CD8-positive, alpha-beta memory T cell (primary cell): Measurements from ENCODE around the gene SPATA25. TPM values are rescaled to one million over a fixed set of nuclear protein-coding genes. Genes with fewer than 3 reads are reported as not detected.

Experiments
- CTCF ChIA-PET: fragments of 350-600 bp; sonication (Branson Sonifier 250); formaldehyde crosslinking; loops from one replicate; lab custom pipeline; 2021; ENCODE audit warnings: antibody characterized with exemption; lab: Charles Lee
- POLR2A ChIA-PET: fragments of 350-600 bp; sonication (Branson Sonifier 250); formaldehyde crosslinking; loops from one replicate; lab custom pipeline; 2021; ENCODE audit warnings: antibody characterized with exemption; lab: Charles Lee
- DNase-seq, 5 donors: peaks; one replicate each; pipeline versions ENCODE4 v3.0.0 to v3.0.0-alpha.2; 2020 to 2022; ENCODE audit warnings: mixed read lengths in 1 of 5
- H3K27ac ChIP-seq: one replicate; pipeline ENCODE4 v1.7.0; 2013; ENCODE audit warnings: low read depth, mild to moderate bottlenecking, low read length, moderate library complexity
- H3K27me3 ChIP-seq: 2 replicates; pipeline ENCODE4 v1.7.0; 2013; ENCODE audit warnings: low read length, mild to moderate bottlenecking; ENCODE audit not compliant: insufficient read depth, poor library complexity, severe bottlenecking
- H3K36me3 ChIP-seq: 2 replicates; pipeline ENCODE4 v1.7.0; 2013; ENCODE audit warnings: mild to moderate bottlenecking, low read length, moderate library complexity; ENCODE audit not compliant: insufficient read depth
- H3K4me1 ChIP-seq: 2 replicates; pipeline ENCODE4 v1.7.0; 2013; ENCODE audit warnings: mild to moderate bottlenecking, low read length, moderate library complexity; ENCODE audit not compliant: insufficient read depth
- H3K4me3 ChIP-seq: 2 replicates; pipeline ENCODE4 v1.7.0; 2013; ENCODE audit warnings: mild to moderate bottlenecking, low read length
- H3K9me3 ChIP-seq: 2 replicates; pipeline ENCODE4 v1.7.0; 2013; ENCODE audit warnings: mild to moderate bottlenecking, low read length
- H3K27ac Mint-ChIP-seq, 8 donors: one replicate each; pipeline ENCODE4 v1.8.0; 2020 to 2021; ENCODE audit warnings: mixed read lengths in 8 of 8, mild to moderate bottlenecking in 6 of 8, inconsistent platforms in 3 of 8, moderate library complexity in 3 of 8
- H3K27me3 Mint-ChIP-seq, 2 donors: one replicate each; pipeline ENCODE4 v1.8.0; 2020 to 2021; ENCODE audit warnings: mixed read lengths in 2 of 2, mild to moderate bottlenecking in 1 of 2, moderate library complexity in 1 of 2
- H3K36me3 Mint-ChIP-seq, 3 donors: one replicate each; pipeline ENCODE4 v1.8.0; 2020 to 2021; ENCODE audit warnings: mixed read lengths in 3 of 3, inconsistent platforms in 1 of 3, mild to moderate bottlenecking in 1 of 3
- H3K4me1 Mint-ChIP-seq, 3 donors: one replicate each; pipeline ENCODE4 v1.8.0; 2020 to 2021; ENCODE audit warnings: mixed read lengths in 3 of 3, inconsistent platforms in 1 of 3, mild to moderate bottlenecking in 1 of 3
- H3K4me3 Mint-ChIP-seq, 7 donors: one replicate each; pipeline ENCODE4 v1.8.0; 2020 to 2021; ENCODE audit warnings: mixed read lengths in 7 of 7, mild to moderate bottlenecking in 6 of 7, moderate library complexity in 4 of 7, inconsistent platforms in 2 of 7
- H3K9me3 Mint-ChIP-seq, 5 donors: one replicate each; pipeline ENCODE4 v1.8.0; 2020 to 2022; ENCODE audit warnings: mixed read lengths in 5 of 5, mild to moderate bottlenecking in 3 of 5, moderate library complexity in 2 of 5, inconsistent platforms in 1 of 5
- polyA plus RNA-seq: library from polyadenylated mRNA; unstranded; fragments of 300-500 nt; fragmentation: Illumina TruSeq; gene quantifications from one replicate; pipeline ENCODE4 v1.2.3, GENCODE V29; 2021
- total RNA-seq, 2 experiments: library from RNA; stranded (reverse); gene quantifications; one replicate each; pipeline ENCODE4 v1.2.3, GENCODE V29; 2021

The SPATA25 gene
- total and polyA plus RNA-seq, 3 experiments from 2014 or later = 0.98 to 1.9 TPM; not detected in 1

GRCh38 chr20:45890077-45890984 is 2.9 kb upstream of the SPATA25 start:
- H3K4me3 ChIP-seq = peak overlapping the region; percentile 85
- peaks cover 0 to 27% (median 4%) of the 10 kb centered on the region in 3 donors for H3K36me3 Mint-ChIP-seq
- no peaks in the 10 kb centered on the region for H3K27me3 ChIP-seq
- no peaks in the 10 kb centered on the region for H3K9me3 Mint-ChIP-seq
- H3K4me3 Mint-ChIP-seq = peak overlapping the region; percentile 87 to 95 (median 92)
- ChIA-PET POLR2A (interaction anchor here (0.6 to 2.2 kb wide), 9 partner anchors 9 to 83 kb away, joined by 3 to 22 read pairs (median 3); partner anchors contain the start of genes PCIF1 and ZSWIM1), CTCF (interaction anchor here (0.8 to 7.1 kb wide), 13 partner anchors 9 to 91 kb away, joined by 3 to 39 read pairs (median 4); partner anchors contain the start of genes PCIF1 and ZSWIM1)
- H3K9me3 ChIP-seq = no peaks in the 10 kb centered on the region
- no peaks in the 10 kb centered on the region for H3K27me3 Mint-ChIP-seq
- H3K27ac ChIP-seq = peak overlapping the region; percentile 53
- H3K4me1 Mint-ChIP-seq = peaks cover 29 to 48% (median 41%) of the 10 kb centered on the region in 3 donors
- H3K36me3 ChIP-seq = no peaks in the 10 kb centered on the region
- peak overlapping the region; percentile 63 to 97 (median 83) for H3K27ac Mint-ChIP-seq
- H3K4me1 ChIP-seq = peaks cover 23% of the 10 kb centered on the region
- DNase-seq = peak in 4 of 5 donors; percentile 19 to 59 (median 36)

DNA sequence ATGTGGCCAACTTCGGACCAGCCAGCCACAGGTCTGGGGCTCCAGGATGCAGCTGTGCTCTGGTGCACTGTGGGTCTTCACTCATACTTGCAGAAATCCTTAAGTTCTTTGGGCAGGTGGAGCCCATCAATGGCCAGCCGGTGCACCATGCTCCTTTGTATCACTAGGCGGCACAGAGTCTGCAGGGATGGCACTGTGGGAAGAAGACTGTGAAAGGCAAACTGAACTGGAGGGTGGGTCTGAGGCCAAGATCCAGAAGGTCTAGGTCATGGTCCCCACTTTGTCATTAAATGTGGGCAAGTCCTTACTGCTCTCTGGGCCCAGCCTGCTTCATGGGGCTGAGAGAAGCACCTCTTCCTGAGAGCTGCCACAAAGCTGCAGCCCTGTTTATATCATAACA is 1.3 kb upstream of the SPATA25 start:
- ChIA-PET POLR2A (no interaction called here), CTCF (interaction anchor here (2.6 to 7.1 kb wide), 2 partner anchors 46 to 82 kb away, joined by 12 to 39 read pairs; partner anchors contain the start of gene PCIF1)
- H3K27me3 ChIP-seq = no peaks in the 10 kb centered on the region
- no peak for DNase-seq
- Mint-ChIP-seq H3K27ac (peak overlapping the region in 3 of 8 donors; percentile 45 to 83 (median 70)), H3K4me1 (peaks cover 31 to 51% (median 47%) of the 10 kb centered on the region in 3 donors), H3K36me3 (peaks cover 0 to 25% (median 2%) of the 10 kb centered on the region in 3 donors), H3K4me3 (peak overlapping the region in 3 of 7 donors; percentile 44 to 84 (median 48)), H3K9me3 (no peaks in the 10 kb centered on the region), H3K27me3 (no peaks in the 10 kb centered on the region)
- H3K27ac ChIP-seq = no peak overlapping the region
- peaks cover 4% of the 10 kb centered on the region for H3K36me3 ChIP-seq
- H3K4me3 ChIP-seq = no peak overlapping the region
- peaks cover 29% of the 10 kb centered on the region for H3K4me1 ChIP-seq
- H3K9me3 ChIP-seq = no peaks in the 10 kb centered on the region

DNA sequence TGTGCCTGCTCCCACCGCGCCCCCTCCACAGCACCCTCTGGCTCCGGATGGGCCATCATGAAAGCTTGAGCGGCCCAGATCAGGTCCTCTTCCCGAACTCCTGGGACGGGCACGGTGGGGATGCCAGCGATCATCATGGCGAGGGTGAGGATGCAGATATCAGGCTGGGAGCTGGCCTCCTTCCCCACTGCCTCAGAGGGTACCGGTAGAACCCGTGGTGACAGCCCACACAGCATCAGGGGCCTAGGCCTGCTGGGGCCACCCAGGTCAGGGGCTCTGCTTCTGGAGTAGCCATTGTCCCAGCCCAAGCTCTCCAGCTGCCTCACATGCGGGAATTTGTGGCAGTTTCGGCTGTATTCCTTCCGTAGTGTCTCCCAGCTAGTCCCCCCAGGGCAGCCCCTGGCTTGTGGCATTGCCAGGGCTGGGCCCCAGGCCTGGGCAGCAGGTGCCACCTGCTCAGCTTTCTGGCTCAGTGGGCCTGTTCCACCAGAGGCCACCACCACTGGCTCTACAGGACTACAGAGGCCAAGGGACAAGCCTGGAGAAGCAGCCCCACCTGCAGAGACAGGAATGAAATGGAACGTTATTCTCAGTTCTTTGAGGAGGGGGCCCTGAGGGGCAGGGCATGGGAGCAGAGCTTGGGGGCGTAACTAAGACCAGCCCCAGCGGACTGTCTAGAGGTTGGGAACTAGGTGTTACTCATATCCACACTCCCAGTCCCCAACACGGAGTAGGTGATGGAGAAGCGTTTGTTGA is 654 bp downstream of the SPATA25 start:
- Mint-ChIP-seq H3K4me1 (peaks cover 28 to 50% (median 45%) of the 10 kb centered on the region in 3 donors), H3K27me3 (no peaks in the 10 kb centered on the region), H3K9me3 (no peaks in the 10 kb centered on the region), H3K4me3 (peak overlapping the region in 1 of 7 donors; percentile 61), H3K36me3 (peaks cover 0 to 33% (median 2%) of the 10 kb centered on the region in 3 donors), H3K27ac (peak overlapping the region in 3 of 8 donors; percentile 28 to 51 (median 48))
- ChIA-PET POLR2A (no interaction called here), CTCF (no interaction called here)
- no peaks in the 10 kb centered on the region for H3K27me3 ChIP-seq
- H3K4me1 ChIP-seq = peaks cover 12% of the 10 kb centered on the region
- peaks cover 6% of the 10 kb centered on the region for H3K36me3 ChIP-seq
- no peaks in the 10 kb centered on the region for H3K9me3 ChIP-seq
- H3K27ac ChIP-seq = no peak overlapping the region
- H3K4me3 ChIP-seq = no peak overlapping the region
- peak in 1 of 5 donors; percentile 39 for DNase-seq

GRCh38 chr20:45883100-45883469 is 4.3 kb downstream of the SPATA25 start:
- H3K4me3 Mint-ChIP-seq = peak overlapping the region in 3 of 7 donors; percentile 21 to 74 (median 34)
- POLR2A ChIA-PET = interaction anchor here (3.1 kb wide), 1 partner anchor 52 kb away, joined by 47 read pairs; the partner anchor contains the start of gene PCIF1
- H3K27ac Mint-ChIP-seq = peak overlapping the region in 6 of 8 donors; percentile 66 to 89 (median 74)

GRCh38 chr20:45882469-45883099 is 4.8 kb downstream of the SPATA25 start:
- Histone ChIP-seq H3K36me3 (peaks cover 11% of the 10 kb centered on the region), H3K4me1 (peaks cover 19% of the 10 kb centered on the region), H3K4me3 (no peak overlapping the region), H3K27me3 (no peaks in the 10 kb centered on the region), H3K9me3 (no peaks in the 10 kb centered on the region), H3K27ac (no peak overlapping the region)
- Mint-ChIP-seq H3K27ac (peak overlapping the region; percentile 40 to 91 (median 73)), H3K9me3 (no peaks in the 10 kb centered on the region), H3K4me1 (peaks cover 30 to 43% (median 42%) of the 10 kb centered on the region in 3 donors), H3K4me3 (peak overlapping the region; percentile 23 to 78 (median 54)), H3K27me3 (no peaks in the 10 kb centered on the region), H3K36me3 (peaks cover 0 to 37% (median 2%) of the 10 kb centered on the region in 3 donors)
- ChIA-PET CTCF (interaction anchor here (1.5 to 3.0 kb wide), 3 partner anchors 8 to 26 kb away, joined by 3 to 10 read pairs (median 8); partner anchors contain the start of genes ACOT8, CTSA, NEURL2 and ZSWIM3), POLR2A (interaction anchor here (2.8 to 3.1 kb wide), 2 partner anchors 8 to 52 kb away, joined by 16 to 47 read pairs; partner anchors contain the start of genes CTSA, NEURL2 and PCIF1)
- no peak for DNase-seq

More at GRCh38 chr20:45883100-45883469, 4.3 kb downstream of the SPATA25 start:
- no peaks in the 10 kb centered on the region for H3K27me3 ChIP-seq
- peaks cover 0 to 35% (median 2%) of the 10 kb centered on the region in 3 donors for H3K36me3 Mint-ChIP-seq
- peaks cover 19% of the 10 kb centered on the region for H3K4me1 ChIP-seq
- H3K36me3 ChIP-seq = peaks cover 6% of the 10 kb centered on the region
- H3K4me3 ChIP-seq = no peak overlapping the region
- H3K9me3 ChIP-seq = no peaks in the 10 kb centered on the region
- no peak overlapping the region for H3K27ac ChIP-seq
- no peak for DNase-seq
- no peaks in the 10 kb centered on the region for H3K27me3 Mint-ChIP-seq
- peaks cover 30 to 45% (median 42%) of the 10 kb centered on the region in 3 donors for H3K4me1 Mint-ChIP-seq
- CTCF ChIA-PET = interaction anchor here (2.2 to 3.0 kb wide), 2 partner anchors 27 to 87 kb away, joined by 8 read pairs; partner anchors contain the start of genes ACOT8 and ZSWIM3
- H3K9me3 Mint-ChIP-seq = no peaks in the 10 kb centered on the region

DNA sequence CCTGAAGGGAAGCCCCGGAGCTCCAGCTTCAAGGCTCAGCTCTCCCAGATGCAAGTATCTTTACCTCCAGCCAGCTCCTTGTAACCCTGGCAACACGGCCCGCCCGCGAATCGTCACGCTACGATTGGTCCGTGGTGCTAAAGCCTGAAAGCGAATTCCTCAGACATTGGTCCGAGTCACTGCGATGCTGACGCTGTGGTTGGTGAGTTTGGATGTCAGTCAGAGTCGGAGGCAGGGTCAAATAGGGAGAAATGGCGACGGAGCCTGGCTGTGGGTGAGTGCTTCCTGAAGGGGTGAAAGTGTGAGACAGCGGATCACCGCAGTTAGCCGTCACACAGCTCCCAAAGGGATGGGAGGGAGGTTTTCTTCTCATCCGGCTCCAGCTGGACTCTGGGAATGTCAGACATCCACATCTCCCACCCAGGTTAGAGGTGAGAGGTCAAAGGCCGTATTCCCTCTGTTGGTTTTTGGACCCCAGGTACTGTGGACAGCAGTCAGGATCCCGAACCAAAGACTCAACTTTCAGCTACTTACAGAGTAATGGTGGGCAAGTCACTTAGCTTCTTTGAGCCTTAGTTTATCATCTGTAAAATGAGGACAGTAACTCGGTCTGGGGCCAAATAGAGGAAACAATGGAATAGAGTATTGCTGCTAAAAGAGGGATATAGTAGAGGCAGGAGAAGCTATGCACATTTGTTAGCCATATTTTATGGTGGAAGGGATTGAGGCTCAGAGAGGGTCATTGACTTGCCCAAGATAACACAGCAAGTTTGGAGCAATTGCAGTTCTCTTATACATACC is 6.2 kb downstream of the SPATA25 start, which contains the start of gene ZSWIM1:
Gene ZSWIM1 (plus strand): TSS at position 240 of the 801 bp plus-strand sequence. CDS start 1,366 bp downstream, outside the sequence.
- ChIA-PET POLR2A (interaction anchor here (0.6 to 3.1 kb wide), 11 partner anchors 9 to 903 kb away, joined by 3 to 47 read pairs (median 5); partner anchors contain the start of genes CTSA, NEURL2, PCIF1 and SNX21), CTCF (interaction anchor here (0.7 to 3.0 kb wide), 8 partner anchors 8 to 89 kb away, joined by 3 to 10 read pairs (median 4); partner anchors contain the start of genes ACOT8, CTSA, NEURL2 and ZSWIM3)
- Mint-ChIP-seq H3K27ac (peak within 1 kb of the TSS; percentile 85 to 97 (median 96)), H3K4me1 (peaks cover 28 to 42% (median 41%) of the 10 kb centered on the region in 3 donors), H3K27me3 (no peaks in the 10 kb centered on the region), H3K36me3 (peaks cover 0 to 47% (median 2%) of the 10 kb centered on the region in 3 donors), H3K4me3 (peak within 1 kb of the TSS; percentile 79 to 91 (median 89)), H3K9me3 (no peaks in the 10 kb centered on the region)
- DNase-seq = peak; percentile 96 to 99 (median 98)
- no peaks in the 10 kb centered on the region for H3K27me3 ChIP-seq
- peaks cover 19% of the 10 kb centered on the region for H3K4me1 ChIP-seq
- H3K4me3 ChIP-seq = peak within 1 kb of the TSS; percentile 77
- H3K27ac ChIP-seq = peak within 1 kb of the TSS; percentile 74
- peaks cover 14% of the 10 kb centered on the region for H3K36me3 ChIP-seq
- no peaks in the 10 kb centered on the region for H3K9me3 ChIP-seq
